H1 (cell line): Measurements from ENCODE around the gene PTPN21. TPM values are rescaled to one million over a fixed set of nuclear protein-coding genes. Genes with fewer than 3 reads are reported as not detected.

Experiments used
- CTCF ChIA-PET: fragments of 300-600 bp; sonication (Branson Sonifier 250); formaldehyde crosslinking; loops from one replicate; lab custom pipeline; 2021; ENCODE audit not compliant: partially characterized antibody; lab: Charles Lee
- POLR2A ChIA-PET: fragments of 300-600 bp; sonication (Branson Sonifier 250); formaldehyde crosslinking; loops from one replicate; lab custom pipeline; 2021; ENCODE audit warnings: inconsistent platforms; ENCODE audit not compliant: partially characterized antibody; lab: Charles Lee
- DNase-seq, 2 experiments: peaks; one replicate each; pipeline versions ENCODE4 v3.0.0 to v3.0.0-alpha.2; 2010 to 2022; ENCODE audit warnings: low spot score in 2 of 2, low read depth in 1 of 2, mixed read lengths in 1 of 2
- FAIRE-seq: peaks from 2 replicates; lab custom pipeline; 2011; peaks lifted over from hg19 to GRCh38; lab: Jason Lieb, UNC
- H2AFZ ChIP-seq: 2 replicates; pipeline ENCODE4 v1.8.1; 2012; ENCODE audit warnings: low read length, inconsistent platforms
- H2AK5ac ChIP-seq: 2 replicates; pipeline ENCODE4 v1.6.1; 2013; ENCODE audit warnings: low read depth, low read length
- H2BK120ac ChIP-seq: replicated peaks from 2 replicates; pipeline ENCODE3; 2013; ENCODE audit warnings: low read depth, low read length, inconsistent platforms
- H2BK12ac ChIP-seq: 2 replicates; pipeline ENCODE4 v1.6.1; 2013; ENCODE audit warnings: low read depth, low read length
- H2BK15ac ChIP-seq: 2 replicates; pipeline ENCODE4 v1.6.1; 2013; ENCODE audit warnings: low read length
- H2BK20ac ChIP-seq: 2 replicates; pipeline ENCODE4 v1.6.1; 2013; ENCODE audit warnings: low read length
- H2BK5ac ChIP-seq: 2 replicates; pipeline ENCODE4 v1.6.1; 2013; ENCODE audit warnings: low read depth, low read length
- H3K14ac ChIP-seq: 2 replicates; pipeline ENCODE4 v1.6.1; 2013; ENCODE audit warnings: inconsistent platforms; ENCODE audit not compliant: insufficient read length
- H3K18ac ChIP-seq: 2 replicates; pipeline ENCODE4 v1.6.1; 2013; ENCODE audit warnings: low read length; ENCODE audit errors: extremely low read depth
- H3K23ac ChIP-seq: 2 replicates; pipeline ENCODE4 v1.6.1; 2013; ENCODE audit warnings: inconsistent platforms; ENCODE audit not compliant: insufficient read length
- H3K23me2 ChIP-seq: 2 replicates; pipeline ENCODE4 v1.6.1; 2013; ENCODE audit warnings: low read depth, low read length
- H3K27ac ChIP-seq: 2 replicates; pipeline ENCODE4 v1.6.1; 2011; ENCODE audit warnings: low read depth, low read length, inconsistent platforms
- H3K27me3 ChIP-seq, 4 experiments: replicated peaks in 1 of 4; 1 replicate in 1 of 4; 2 replicates in 3 of 4; pipeline versions ENCODE4 v1.6.1 to v1.8.1; 2011 to 2013; ENCODE audit warnings: low read length in 3 of 4, mild to moderate bottlenecking in 3 of 4, inconsistent platforms in 2 of 4, mixed read lengths in 2 of 4, moderate library complexity in 1 of 4; ENCODE audit not compliant: control insufficient read depth in 3 of 4, insufficient read depth in 3 of 4; ENCODE audit errors: extremely low read depth in 1 of 4
- H3K36me3 ChIP-seq, 4 experiments: 2 replicates each; pipeline versions ENCODE4 v1.6.1 to v1.8.1; 2011 to 2013; ENCODE audit warnings: mild to moderate bottlenecking in 4 of 4, low read length in 3 of 4, moderate library complexity in 2 of 4, control low read depth in 1 of 4, inconsistent platforms in 1 of 4; ENCODE audit not compliant: insufficient read depth in 4 of 4, control insufficient read depth in 2 of 4
- H3K4ac ChIP-seq: replicated peaks from 2 replicates; pipeline ENCODE3; 2013; ENCODE audit warnings: low read length, low read depth, mixed read lengths, inconsistent platforms; ENCODE audit not compliant: insufficient read length
- H3K4me1 ChIP-seq, 4 experiments: replicated peaks in 1 of 4; 1 replicate in 1 of 4; 2 replicates in 3 of 4; pipeline versions ENCODE4 v1.6.1 to v1.8.1; 2011 to 2013; ENCODE audit warnings: low read length in 3 of 4, inconsistent platforms in 2 of 4, mixed read lengths in 1 of 4; ENCODE audit not compliant: insufficient read depth in 4 of 4, control insufficient read depth in 3 of 4
- H3K4me2 ChIP-seq, 2 experiments: 2 replicates each; pipeline versions ENCODE4 v1.6.1 to v1.8.1; 2011 to 2013; ENCODE audit warnings: low read depth in 2 of 2, low read length in 2 of 2, control low read depth in 1 of 2, inconsistent platforms in 1 of 2, mild to moderate bottlenecking in 1 of 2; ENCODE audit not compliant: insufficient read depth in 1 of 2
- H3K4me3 ChIP-seq, 4 experiments: fragments of 200-600, 300-600 bp in 1 of 4; sonication (generic), shearing (Covaris generic), sonication (Bioruptor Twin) in 1 of 4; 2 replicates each; pipeline versions ENCODE4 v1.5.1 to v1.8.1; 2011 to 2016; ENCODE audit warnings: low read length in 4 of 4, low read depth in 3 of 4, control low read depth in 2 of 4, inconsistent platforms in 2 of 4, mild to moderate bottlenecking in 2 of 4, mixed read lengths in 1 of 4, moderate library complexity in 1 of 4; ENCODE audit not compliant: insufficient read depth in 2 of 4; ENCODE audit errors: extremely low read depth in 1 of 4
- H3K56ac ChIP-seq: replicated peaks from 2 replicates; pipeline ENCODE3; 2013; ENCODE audit warnings: low read depth, mild to moderate bottlenecking, mixed read lengths, low read length, inconsistent platforms; ENCODE audit not compliant: insufficient read length
- H3K79me1 ChIP-seq: 2 replicates; pipeline ENCODE4 v1.6.1; 2013; ENCODE audit warnings: low read depth, low read length, control low read depth
- H3K79me2 ChIP-seq, 2 experiments: 2 replicates each; pipeline versions ENCODE4 v1.6.1 to v1.8.1; 2012 to 2013; ENCODE audit warnings: low read length in 2 of 2, mild to moderate bottlenecking in 2 of 2, inconsistent platforms in 1 of 2; ENCODE audit not compliant: insufficient read depth in 2 of 2, control insufficient read depth in 1 of 2
- H3K9ac ChIP-seq, 4 experiments: replicated peaks in 1 of 4; 1 replicate in 1 of 4; 2 replicates in 3 of 4; pipeline versions ENCODE4 v1.6.1 to v1.8.1; 2011 to 2013; ENCODE audit warnings: low read depth in 3 of 4, low read length in 3 of 4, control low read depth in 2 of 4, mild to moderate bottlenecking in 2 of 4, moderate library complexity in 2 of 4, inconsistent platforms in 1 of 4; ENCODE audit errors: extremely low read depth in 1 of 4
- H3K9me3 ChIP-seq, 2 experiments: 2 replicates each; pipeline versions ENCODE4 v1.6.1 to v1.8.1; 2012 to 2013; ENCODE audit warnings: mild to moderate bottlenecking in 2 of 2, moderate library complexity in 2 of 2, control low read depth in 1 of 2, inconsistent platforms in 1 of 2, low read depth in 1 of 2, low read length in 1 of 2, mixed read lengths in 1 of 2; ENCODE audit not compliant: insufficient read depth in 2 of 2
- H4K20me1 ChIP-seq, 2 experiments: replicated peaks in 1 of 2; 2 replicates each; pipeline versions ENCODE3 to v1.8.1; 2011 to 2013; ENCODE audit warnings: inconsistent platforms in 2 of 2, low read length in 2 of 2, mild to moderate bottlenecking in 1 of 2; ENCODE audit not compliant: insufficient read depth in 2 of 2, control insufficient read depth in 1 of 2
- H4K5ac ChIP-seq: 2 replicates; pipeline ENCODE4 v1.6.1; 2013; ENCODE audit warnings: low read length, low read depth, mixed read lengths, inconsistent platforms; ENCODE audit not compliant: insufficient read length
- H4K8ac ChIP-seq: 2 replicates; pipeline ENCODE4 v1.8.0; 2013; ENCODE audit warnings: mild to moderate bottlenecking, moderate library complexity, low read length, inconsistent platforms; ENCODE audit not compliant: insufficient read depth; ENCODE audit errors: extremely low read depth
- H4K91ac ChIP-seq: replicated peaks from 2 replicates; pipeline ENCODE3; 2013; ENCODE audit warnings: low read length, mixed read lengths, inconsistent platforms; ENCODE audit not compliant: insufficient read length
- BCL11A ChIP-seq, 2 experiments: IDR thresholded peaks; one replicate each; pipeline ENCODE4 v1.6.1; 2011; ENCODE audit warnings: low read depth in 2 of 2, low read length in 2 of 2, mild to moderate bottlenecking in 2 of 2
- EGR1 ChIP-seq: IDR thresholded peaks from 2 replicates; pipeline ENCODE4 v1.6.1; 2011; ENCODE audit warnings: low read depth, low read length, borderline replicate concordance
- JUND ChIP-seq: IDR thresholded peaks from 2 replicates; pipeline ENCODE4 v1.6.1; 2011; ENCODE audit warnings: mild to moderate bottlenecking, improper control_type of control experiment, low read length
- NANOG ChIP-seq: IDR thresholded peaks from 2 replicates; pipeline ENCODE4 v1.6.1; 2011; ENCODE audit warnings: low read length, low read depth, mild to moderate bottlenecking, inconsistent platforms; ENCODE audit not compliant: insufficient read depth, poor library complexity, severe bottlenecking
- NRF1 ChIP-seq: IDR thresholded peaks from 2 replicates; pipeline ENCODE4 v1.6.1; 2011; ENCODE audit warnings: mild to moderate bottlenecking, low read depth, low read length, improper control_type of control experiment
- PHF8 ChIP-seq: fragments of 200-600 bp; sonication (generic); conservative IDR thresholded peaks from 2 replicates; pipeline ENCODE4 v1.7.1; 2012; ENCODE audit warnings: low read depth, mild to moderate bottlenecking, inconsistent platforms, low read length, moderate library complexity
- POLR2AphosphoS5 ChIP-seq: IDR thresholded peaks from 2 replicates; pipeline ENCODE4 v1.6.1; 2011; ENCODE audit warnings: low read depth, low read length
- RAD21 ChIP-seq, 2 experiments: IDR thresholded peaks in 1 of 2; conservative IDR thresholded peaks in 1 of 2; 2 replicates each; pipeline ENCODE4 v1.6.1; 2011; ENCODE audit warnings: low read depth in 2 of 2, low read length in 2 of 2, improper control_type of control experiment in 1 of 2, inconsistent platforms in 1 of 2, mild to moderate bottlenecking in 1 of 2, moderate library complexity in 1 of 2
- RFX5 ChIP-seq: IDR thresholded peaks from 2 replicates; pipeline ENCODE4 v1.6.1; 2011; ENCODE audit warnings: low read depth, low read length, improper control_type of control experiment, borderline replicate concordance
- RNF2 ChIP-seq: fragments of 200-900, 300-1000 bp; sonication (generic); IDR thresholded peaks from 2 replicates; pipeline ENCODE4 v1.7.1; 2016; ENCODE audit warnings: borderline replicate concordance, low read depth, mild to moderate bottlenecking, antibody characterized with exemption, low read length; ENCODE audit not compliant: poor library complexity, severe bottlenecking; ENCODE audit errors: missing control alignments
- SIX5 ChIP-seq: IDR thresholded peaks from 2 replicates; pipeline ENCODE4 v1.6.1; 2011; ENCODE audit warnings: mild to moderate bottlenecking, low read depth, low read length
- SP4 ChIP-seq: IDR thresholded peaks from 2 replicates; pipeline ENCODE4 v1.6.1; 2012; ENCODE audit warnings: low read length, inconsistent platforms
- TAF1 ChIP-seq: IDR thresholded peaks from 2 replicates; pipeline ENCODE4 v1.6.1; 2011; ENCODE audit warnings: mild to moderate bottlenecking, low read depth, low read length
- TCF12 ChIP-seq: IDR thresholded peaks from 2 replicates; pipeline ENCODE4 v1.6.1; 2011; ENCODE audit warnings: low read depth, mild to moderate bottlenecking, low read length
- polyA plus RNA-seq, 7 experiments: library from polyadenylated mRNA; depleted of rRNA in 3 of 7; stranded (reverse) in 5 of 7; unstranded in 2 of 7; fragments of >200 nt in 5 of 7; fragments of 200-250 nt in 2 of 7; gene quantifications; 1 replicate in 5 of 7; 2 replicates in 1 of 7; 4 replicates in 1 of 7; pipeline versions ENCODE4 v1.2.1 to v1.2.3, GENCODE V29; 2011 to 2013; ENCODE audit warnings: missing spikeins in 2 of 7, mixed read lengths in 2 of 7
- total RNA-seq: library from RNA; stranded (reverse); fragmentation: NEBNext Ultra II Directional; extraction: Animal tissue kit (Norgen Biotek cat#: 25700); gene quantifications from 2 replicates; pipeline ENCODE4 v1.2.1, GENCODE V29; 2021
- TF ChIP-seq, protein P1 (sequence below): IDR thresholded peaks from 2 replicates; pipeline ENCODE4 v1.6.1; 2011; ENCODE audit warnings: low read depth, mild to moderate bottlenecking, low read length; ENCODE audit not compliant: insufficient read depth

Gene PTPN21
- total and polyA plus RNA-seq, 2 of the 8 experiments (the other 6 are each of a cell fraction or from before 2014, with no cell fraction given), result 6.5 to 16.1 TPM

DNA sequence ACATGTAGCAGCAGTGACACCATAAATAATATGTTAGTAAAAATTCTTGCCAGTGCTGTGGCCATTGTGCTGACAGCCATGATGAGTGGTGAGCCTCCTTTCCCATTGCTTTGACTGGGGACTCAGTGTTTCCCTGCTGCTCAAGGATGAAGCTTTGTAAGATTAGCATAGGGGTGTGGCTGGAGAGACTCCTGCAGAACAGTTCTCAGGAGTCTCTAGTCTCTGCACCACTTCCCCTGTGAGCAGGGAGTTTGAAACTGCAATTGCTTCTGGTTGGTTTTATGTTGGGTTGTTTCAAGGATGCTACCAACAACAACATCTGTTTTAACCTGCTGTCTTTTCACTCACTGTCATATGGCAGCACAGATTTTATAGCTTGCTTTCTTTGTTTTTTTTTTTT lies 49.4 kb upstream of the PTPN21 start:
- no peak overlapping the region for H4K91ac ChIP-seq
- peaks cover 31 to 86% (median 67%) of the 10 kb centered on the region in 4 experiments; a peak in 7 of 8 replicates for H3K36me3 ChIP-seq
- H4K20me1 ChIP-seq, result peaks cover 0 to 8% of the 10 kb centered on the region in 2 experiments
- no peaks in the 10 kb centered on the region for H3K79me1 ChIP-seq
- no peak overlapping the region for H3K27ac ChIP-seq
- no peak overlapping the region for H2AK5ac ChIP-seq
- POLR2A ChIA-PET, result interaction anchor here (2.2 kb wide), 1 partner anchor 14 kb away, joined by 5 read pairs; no protein-coding TSS in a partner anchor
- no peak overlapping the region for H4K8ac ChIP-seq
- peaks cover 0 to 3% of the 10 kb centered on the region in 2 experiments; a peak in 1 of 4 replicates for H3K9me3 ChIP-seq
- H3K14ac ChIP-seq, result no peak overlapping the region
- H3K79me2 ChIP-seq, result no peaks in the 10 kb centered on the region
- no peak overlapping the region for H3K18ac ChIP-seq
- no peak overlapping the region for H4K5ac ChIP-seq
- H2AFZ ChIP-seq, result no peak overlapping the region
- no peak overlapping the region for H3K4ac ChIP-seq
- no peak overlapping the region for H3K4me2 ChIP-seq
- no peak overlapping the region for H3K9ac ChIP-seq
- no peak overlapping the region for H3K4me3 ChIP-seq
- no peak overlapping the region for H3K56ac ChIP-seq
- H2BK15ac ChIP-seq, result no peak overlapping the region
- no peak overlapping the region for H2BK20ac ChIP-seq
- H2BK12ac ChIP-seq, result no peak overlapping the region
- no peaks in the 10 kb centered on the region for H3K27me3 ChIP-seq
- no peak for TF ChIP-seq NANOG
- TF ChIP-seq TAF1, result no peak
- no peak for TF ChIP-seq RNF2
- no peak for TF ChIP-seq POLR2AphosphoS5
- TF ChIP-seq TCF12, result no peak
- TF ChIP-seq SIX5, result no peak
- TF ChIP-seq PHF8, result no peak
- no peak for TF ChIP-seq EGR1
- no peak for TF ChIP-seq RAD21 (IDR thresholded peaks at IDR 0.05 in 1 of 2, conservative IDR thresholded peaks at IDR 0.05 in 1 of 2; ENCODE audit: low read depth in 2 of 2, low read length in 2 of 2)
- TF ChIP-seq RFX5, result no peak
- TF ChIP-seq JUND, result no peak
- TF ChIP-seq BCL11A (IDR thresholded peaks at IDR 0.05; ENCODE audit: low read depth in 2 of 2, low read length in 2 of 2), result no peak
- TF ChIP-seq, protein P1, sequence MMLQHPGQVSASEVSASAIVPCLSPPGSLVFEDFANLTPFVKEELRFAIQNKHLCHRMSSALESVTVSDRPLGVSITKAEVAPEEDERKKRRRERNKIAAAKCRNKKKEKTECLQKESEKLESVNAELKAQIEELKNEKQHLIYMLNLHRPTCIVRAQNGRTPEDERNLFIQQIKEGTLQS, result no peak
- TF ChIP-seq SP4, result no peak
- TF ChIP-seq NRF1, result no peak
- TF ChIP-seq, all 59 proteins: peak for 0
- no peak for DNase-seq
- FAIRE-seq, result no peak
- H2BK5ac ChIP-seq, result no peak overlapping the region
- no peak overlapping the region for H3K23ac ChIP-seq
- CTCF ChIA-PET, result no interaction called here
- H3K4me1 ChIP-seq, result peaks cover 0 to 4% (median 1%) of the 10 kb centered on the region in 4 experiments; a peak in 2 of 7 replicates
- H3K23me2 ChIP-seq, result no peaks in the 10 kb centered on the region; the same call in 1 of the 2 replicates
- no peak overlapping the region for H2BK120ac ChIP-seq
